HG03432 (cell line): ENCODE data around the gene MTG1.
"Not testable (repeated sequence)": the region's sequence is repeated elsewhere in the genome, so short reads cannot be mapped to it uniquely, and the experiment has no call there.

Source experiments
- ATAC-seq: cut with Tn5 transposase; IDR thresholded peaks from one replicate; pipeline ENCODE4 v1.9.1; 2021; ENCODE audit warnings: mild to moderate bottlenecking, moderate library complexity; ENCODE audit not compliant: unreplicated experiment

The MTG1 gene

DNA sequence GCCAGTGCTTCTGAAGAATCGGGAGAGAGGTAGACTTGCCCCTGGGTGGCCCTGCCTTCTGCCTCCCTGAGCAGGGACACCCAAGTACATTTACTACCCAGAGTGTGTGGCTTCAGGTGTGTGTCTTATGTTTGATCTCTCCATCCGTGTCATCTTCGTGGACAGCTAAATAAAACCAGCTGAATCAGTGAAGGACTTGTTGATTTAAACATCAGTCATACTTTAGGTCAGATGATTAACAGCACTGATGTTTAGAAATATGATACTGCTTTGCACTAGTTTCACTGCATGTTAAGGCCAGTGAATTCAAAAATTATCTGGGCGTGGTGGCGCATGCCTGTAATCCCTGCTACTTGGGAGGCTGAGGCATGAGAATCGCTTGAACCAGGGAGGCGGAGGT, 4.0 kb downstream of the MTG1 start:
- no peak for ATAC-seq

DNA sequence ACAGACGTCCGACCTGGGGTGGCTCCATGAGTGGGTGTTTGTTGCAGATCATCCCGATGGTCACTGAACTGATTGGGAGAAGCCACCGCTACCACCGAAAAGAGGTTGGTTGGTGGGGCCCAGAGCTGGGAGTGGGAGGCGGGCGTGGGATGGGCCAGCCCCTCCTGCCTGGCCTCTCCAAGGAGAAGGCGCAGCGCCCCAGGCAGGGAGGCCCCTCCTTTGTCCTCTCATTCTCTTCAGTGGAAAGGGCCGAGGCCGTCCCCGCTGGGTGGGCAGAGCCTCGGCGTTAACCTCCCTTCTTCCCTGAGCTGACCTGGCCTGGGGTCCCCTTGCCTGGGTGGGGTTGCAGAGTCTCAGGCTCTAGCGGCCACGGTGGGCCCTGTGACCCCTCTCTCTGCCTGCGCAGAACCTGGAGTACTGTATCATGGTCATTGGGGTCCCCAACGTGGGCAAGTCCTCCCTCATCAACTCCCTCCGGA, 5.2 kb downstream of the MTG1 start:
- no peak for ATAC-seq

DNA sequence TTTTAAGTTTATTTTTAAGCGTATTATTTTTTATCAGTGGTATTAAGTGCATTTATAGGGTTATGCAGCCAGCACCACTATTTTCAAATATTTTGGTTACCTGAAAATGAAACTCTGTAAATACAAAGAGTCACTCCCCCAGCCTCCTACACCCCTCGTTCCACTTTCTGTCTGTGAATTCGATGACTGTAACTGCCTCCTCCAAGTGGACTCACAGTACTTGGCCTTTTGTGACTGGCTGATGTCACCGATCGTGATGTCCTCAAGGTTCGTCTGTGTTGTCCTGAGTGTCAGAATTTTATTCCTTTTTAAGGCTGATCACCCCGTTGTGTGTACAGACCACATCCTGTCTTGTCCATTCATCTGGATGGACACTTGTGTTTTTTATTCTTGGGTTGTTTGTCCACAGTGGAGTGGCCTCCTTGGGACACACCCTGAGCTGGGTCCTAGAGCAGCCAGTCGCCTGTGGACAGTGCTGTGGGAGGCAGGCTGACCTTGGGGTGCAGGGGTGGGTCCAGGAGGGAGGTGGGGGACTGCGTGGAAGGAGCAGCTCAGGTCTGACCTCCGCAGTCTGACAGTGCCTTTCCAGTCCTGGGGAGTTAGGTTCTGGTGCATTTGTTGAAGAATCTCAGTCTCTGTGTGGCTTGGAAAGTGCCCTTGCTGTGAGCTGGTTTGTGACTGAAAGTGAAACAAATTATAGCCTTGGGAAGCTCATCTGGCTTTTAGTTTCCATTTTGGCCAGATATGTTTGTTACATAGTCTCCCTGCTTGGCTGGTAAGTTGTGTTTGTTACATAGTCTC, 6.9 kb downstream of the MTG1 start:
- peak; percentile 79 for ATAC-seq

DNA sequence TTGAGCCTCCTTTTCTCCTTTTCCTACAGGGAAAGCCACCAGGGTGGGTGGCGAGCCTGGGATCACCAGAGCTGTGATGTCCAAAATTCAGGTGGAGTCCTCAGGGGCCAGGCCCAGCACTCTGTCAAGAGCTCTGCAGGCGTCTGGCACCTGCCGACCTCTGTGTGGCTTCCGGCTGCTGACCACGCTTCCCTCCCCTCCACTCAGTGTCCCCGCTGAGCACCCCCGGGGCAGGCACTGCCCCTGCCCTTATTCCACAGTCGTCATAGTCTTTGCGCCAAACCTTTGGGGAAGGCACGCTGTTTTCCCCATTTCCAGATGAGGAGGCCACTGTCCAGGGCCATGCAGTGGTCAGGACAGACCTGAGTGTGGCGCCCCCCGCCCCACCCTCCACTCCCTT, 7.5 kb downstream of the MTG1 start:
- ATAC-seq, result peak; percentile 11

DNA sequence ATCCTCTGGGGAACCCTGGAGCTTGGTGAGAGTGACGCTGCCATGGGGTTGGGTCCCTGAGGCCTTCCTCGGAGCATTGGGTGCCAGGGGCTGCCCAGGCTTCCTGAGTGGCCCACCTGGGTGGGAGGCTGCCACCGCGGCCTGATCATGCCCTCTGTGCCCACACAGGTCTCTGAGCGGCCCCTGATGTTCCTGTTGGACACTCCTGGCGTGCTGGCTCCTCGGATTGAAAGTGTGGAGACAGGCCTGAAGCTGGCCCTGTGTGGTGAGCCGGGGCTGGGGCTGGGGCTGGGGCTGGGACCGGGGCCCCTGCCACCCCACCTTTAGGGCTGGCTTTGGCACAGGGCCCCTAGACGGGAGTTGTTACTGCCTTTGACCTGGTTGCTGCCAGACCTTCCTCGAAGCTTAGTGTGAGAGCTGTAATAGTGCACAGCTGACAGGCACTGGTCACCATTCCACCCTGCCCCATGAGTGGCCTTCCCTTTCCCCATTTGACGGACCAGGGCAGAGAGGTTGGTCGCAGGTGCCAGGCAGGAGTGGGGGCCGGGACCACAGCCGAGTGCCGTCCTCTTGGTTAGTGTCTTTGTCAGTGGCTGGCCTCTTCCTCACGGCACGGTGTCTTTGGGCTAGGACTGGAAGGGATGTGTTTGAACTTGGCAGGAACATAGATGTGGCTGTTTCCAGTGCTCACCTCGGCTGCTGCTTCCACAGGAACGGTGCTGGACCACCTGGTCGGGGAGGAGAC, 8.2 kb downstream of the MTG1 start:
- ATAC-seq, result no peak

GRCh38 chr10:133403359-133403758, 9.4 kb downstream of the MTG1 start:
- ATAC-seq, result no peak

DNA sequence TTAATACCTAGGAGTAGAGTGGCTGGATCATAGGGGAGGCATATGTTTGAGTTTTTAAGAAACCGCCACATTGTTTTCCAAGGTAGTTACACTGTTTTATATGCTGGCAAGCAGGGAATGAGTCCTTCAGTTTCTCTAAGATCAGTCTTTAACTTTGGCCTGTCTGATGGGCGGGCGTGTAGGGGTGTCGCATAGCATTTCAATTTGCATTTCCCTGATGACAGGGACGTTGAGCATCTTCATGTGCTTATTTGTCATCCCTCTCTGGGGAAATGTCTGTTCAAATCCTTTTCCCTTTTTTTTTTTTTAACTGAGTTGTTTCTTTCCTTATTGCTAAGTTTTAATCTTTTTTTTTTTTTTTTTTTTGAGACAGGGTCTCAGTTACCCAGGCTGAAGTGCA, 9.8 kb downstream of the MTG1 start:
- ATAC-seq, result no peak

DNA sequence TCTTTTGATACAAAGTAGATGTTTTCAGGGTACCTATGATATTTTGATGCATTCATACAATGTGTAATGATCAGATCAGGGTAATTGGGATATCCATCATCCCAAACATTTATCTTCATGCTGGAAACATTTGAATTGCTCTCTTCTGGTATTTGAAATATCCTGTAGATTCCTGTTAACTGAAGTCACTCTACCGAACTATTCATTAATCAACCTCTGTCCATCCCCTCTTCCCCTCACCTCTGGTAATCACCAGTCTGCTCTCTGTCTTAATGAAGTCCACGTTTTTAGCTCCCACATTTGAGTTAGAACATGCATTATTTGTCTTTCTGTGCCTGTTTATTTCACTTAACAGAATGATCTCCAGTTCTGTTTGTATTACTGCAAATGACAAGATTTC, 11.3 kb downstream of the MTG1 start:
- no peak for ATAC-seq

GRCh38 chr10:133405844-133406527, 12.0 kb downstream of the MTG1 start:
- ATAC-seq, result peak; percentile 62

DNA sequence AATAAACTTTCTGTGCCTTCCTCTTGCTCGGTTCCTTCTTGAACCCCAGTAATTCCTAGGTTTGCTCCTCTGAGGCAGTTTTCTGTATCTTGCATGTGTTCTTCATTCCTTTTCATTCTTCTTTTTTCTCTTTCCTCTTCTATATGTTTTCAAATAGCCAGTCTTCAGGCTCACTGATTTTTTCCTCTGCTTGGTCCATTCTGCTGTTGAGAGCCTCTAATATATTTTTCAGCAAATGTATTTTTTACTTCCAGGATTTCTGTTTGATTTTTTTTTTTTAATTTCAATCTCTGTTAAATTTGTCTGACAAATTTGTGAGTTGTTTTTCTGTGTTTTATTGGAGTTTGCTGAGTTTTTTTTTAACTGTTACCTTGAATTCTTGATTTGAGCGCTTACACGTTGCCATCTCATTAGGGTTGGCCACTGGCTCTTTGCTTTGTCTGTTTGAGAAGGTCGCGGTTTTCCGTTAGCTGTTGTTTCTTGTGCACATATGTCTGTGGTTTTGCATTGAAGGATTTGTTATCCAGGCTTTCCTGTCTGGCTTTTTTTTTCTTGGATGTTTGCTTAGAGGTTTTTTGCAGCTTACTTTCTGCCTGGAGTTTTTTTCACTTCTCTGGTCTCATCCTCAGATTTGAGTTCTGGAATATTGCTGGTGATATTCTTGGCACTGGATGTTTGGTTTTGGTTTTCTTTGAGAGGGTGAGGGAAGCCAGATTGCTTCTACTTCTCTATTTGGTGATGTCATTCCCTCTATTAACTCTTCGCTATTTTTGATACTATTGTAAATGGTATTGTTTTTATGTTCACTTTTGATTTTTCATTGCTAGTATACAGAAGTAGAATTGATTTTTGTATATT, 17.8 kb downstream of the MTG1 start:
- ATAC-seq, result no peak

GRCh38 chr10:133412381-133412711, 18.4 kb downstream of the MTG1 start:
- ATAC-seq, result no peak

DNA sequence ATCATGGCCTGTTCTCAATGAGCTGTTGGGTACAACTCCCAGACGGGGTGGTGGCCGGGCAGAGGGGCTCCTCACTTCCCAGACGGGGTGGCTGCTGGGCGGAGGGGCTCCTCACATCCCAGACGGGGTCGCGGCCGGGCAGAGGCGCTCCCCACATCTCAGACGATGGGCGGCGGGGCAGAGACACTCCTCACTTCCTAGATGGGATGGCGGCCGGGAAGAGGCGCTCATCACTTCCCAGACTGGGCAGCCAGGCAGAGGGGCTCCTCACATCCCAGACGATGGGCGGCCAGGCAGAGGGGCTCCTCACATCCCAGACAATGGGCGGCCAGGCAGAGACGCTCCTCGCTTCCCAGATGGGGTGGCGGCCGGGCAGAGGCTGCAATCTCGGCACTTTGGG, 20.4 kb downstream of the MTG1 start:
- ATAC-seq, result not testable (repeated sequence)

- no peak for ATAC-seq
Measured at GRCh38 chr10:133415752-133416151, 21.8 kb downstream of the MTG1 start.

DNA sequence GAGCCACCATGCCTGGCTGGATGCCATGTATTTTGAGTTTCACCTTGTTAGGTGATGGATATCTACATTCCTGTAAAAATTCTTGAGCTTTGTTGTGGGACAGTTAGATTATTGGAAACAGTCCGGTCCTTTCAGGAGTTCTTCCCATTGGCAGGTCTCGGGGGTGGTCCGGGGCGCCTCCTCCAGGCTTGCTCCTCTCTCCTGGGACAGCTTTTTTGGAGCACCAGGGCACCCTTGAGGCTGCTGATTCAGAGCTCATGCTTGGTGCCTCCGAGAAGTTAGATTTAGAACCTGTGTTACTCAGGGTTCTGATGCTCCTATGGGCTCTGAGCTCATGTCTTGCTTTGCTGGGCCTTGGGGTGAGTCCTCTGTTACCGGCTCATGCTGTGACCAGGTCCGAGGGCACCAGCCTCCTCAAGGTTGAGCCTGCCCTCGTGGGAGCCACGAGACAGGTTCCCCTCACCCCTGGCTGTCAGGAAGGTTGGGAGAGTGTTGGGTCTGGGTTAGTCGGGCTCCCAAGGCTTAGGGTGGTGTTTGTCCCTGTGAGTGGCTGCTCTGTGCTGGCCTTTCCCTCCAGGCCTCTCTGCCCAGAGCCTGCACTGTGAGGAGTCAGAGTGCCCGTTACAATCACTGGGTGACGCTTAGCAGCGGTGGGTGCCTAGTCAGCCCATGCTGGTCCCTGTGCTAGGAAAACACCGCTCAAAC, 24.5 kb downstream of the MTG1 start:
- ATAC-seq, result no peak

DNA sequence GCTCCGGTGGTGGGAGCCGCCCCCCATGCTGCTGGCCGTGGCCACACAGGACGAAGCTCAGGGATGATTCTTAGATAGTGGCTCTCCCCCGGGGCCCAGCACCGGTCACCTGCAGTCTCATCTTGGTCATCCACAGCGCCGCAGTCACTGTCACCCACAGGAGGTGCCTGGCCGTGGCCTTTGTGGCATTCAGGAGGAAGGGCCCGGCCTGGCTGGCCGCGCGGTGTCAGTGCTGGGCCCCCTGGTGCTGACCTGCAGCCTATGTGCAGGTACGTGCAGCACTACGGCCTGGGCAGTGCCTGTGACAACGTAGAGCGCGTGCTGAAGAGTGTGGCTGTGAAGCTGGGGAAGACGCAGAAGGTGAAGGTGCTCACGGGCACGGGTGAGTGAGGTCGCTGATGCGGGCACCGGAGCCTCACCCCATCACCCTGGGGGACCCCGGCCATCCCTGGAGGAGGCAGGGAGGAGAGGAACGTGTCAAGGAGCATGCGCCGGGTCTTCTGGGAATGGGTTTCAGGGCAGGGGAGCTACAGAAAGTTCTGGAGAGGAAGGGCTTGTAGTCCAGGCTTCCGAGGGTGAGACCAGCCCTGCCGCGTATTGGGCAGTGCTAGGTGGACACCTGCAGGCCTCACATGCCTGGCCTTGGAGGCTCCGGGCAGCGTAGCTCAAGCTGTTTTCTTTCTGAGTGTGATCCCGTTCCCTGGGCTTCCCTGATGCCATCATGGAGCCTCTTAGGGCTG, 25.4 kb downstream of the MTG1 start:
- ATAC-seq, result no peak

DNA sequence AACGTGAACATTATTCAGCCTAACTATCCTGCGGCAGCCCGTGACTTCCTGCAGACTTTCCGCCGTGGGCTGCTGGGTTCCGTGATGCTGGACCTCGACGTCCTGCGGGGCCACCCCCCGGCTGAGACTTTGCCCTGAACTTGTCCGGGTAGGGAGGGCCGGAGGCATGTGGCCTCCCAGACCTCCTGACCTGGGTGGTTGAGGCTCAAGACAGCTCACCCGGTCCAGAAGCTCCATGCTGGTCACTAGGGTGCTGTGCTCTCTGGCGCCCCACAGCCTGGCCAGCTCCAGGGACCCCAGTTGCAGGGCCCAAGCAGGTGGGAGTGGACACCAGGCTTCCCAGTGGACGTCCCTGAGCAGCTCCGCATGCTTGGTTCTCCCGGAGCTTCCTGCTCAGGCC, 26.1 kb downstream of the MTG1 start:
- ATAC-seq, result no peak

GRCh38 chr10:133420579-133420978, 26.6 kb downstream of the MTG1 start:
- ATAC-seq, result no peak

DNA sequence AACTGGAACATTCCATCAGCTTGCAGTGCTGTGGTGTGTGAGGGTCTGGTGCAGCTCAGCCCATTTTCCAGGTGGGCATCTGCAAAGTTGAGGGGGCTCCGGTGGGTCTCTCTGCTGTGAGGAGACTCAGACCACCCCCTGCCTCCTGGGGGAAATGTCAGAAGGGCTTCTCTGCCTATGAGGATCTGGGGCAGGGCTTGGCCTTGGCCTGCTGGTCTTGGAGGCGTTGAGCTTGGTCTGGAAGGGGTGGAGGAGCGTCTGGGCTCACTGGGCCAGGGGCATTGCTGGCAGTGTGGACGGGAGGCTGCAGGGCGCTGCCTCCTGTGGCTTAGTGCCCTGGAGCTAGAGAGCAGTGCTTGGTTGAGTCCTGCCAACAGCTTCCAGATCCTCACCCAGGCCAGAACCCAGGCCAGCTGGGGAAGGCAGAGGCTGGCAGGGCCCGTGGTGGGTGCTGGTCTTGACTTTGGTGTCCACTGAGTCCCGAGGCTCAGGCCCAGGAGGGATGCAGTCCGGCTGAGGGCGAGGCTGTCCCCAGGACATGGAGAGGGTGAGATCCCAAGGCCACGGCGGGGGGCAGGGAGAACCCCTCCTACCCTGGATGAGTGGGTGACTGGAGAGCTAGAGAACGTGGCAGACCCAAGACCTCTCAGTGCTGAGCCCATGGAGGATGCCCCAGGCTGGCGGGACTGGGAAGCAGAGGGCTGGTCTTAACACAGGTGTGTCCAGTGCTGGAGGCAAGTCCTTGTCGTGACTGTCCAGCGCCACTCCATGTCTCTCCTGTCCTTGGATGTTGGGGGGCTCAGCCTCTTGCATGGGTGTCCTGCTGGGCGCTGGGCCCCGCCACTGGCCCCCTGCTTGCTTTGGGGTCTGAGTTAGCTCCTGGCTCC, 27.6 kb downstream of the MTG1 start:
- ATAC-seq, result no peak
